ENCODE results near the gene OIP5. TPM values are rescaled to one million over a fixed set of nuclear protein-coding genes. Genes with fewer than 3 reads are reported as not detected.

OIP5 gene
- polyA plus RNA-seq, 3 donors = 0.05 to 0.28 (median 0.22) TPM

DNA sequence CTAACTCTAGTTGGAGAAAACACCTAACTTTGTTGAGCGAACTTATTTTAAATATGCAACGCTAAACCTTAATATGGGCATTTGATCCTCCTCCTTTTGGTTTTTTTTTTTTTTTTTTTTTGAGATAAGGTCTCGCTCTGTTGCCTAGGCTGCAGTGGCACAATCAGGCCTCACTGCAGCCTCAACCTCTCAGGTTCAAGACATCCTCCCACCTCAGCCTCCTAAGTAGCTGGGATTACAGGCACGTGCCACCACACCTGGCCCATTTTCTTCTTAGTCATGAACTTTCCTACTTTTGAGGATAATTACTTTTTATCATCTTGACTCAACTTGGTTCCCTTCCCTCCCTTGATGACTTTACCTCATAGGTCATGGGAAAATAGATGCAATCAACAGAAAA is 4.2 kb upstream of the OIP5 start:
- no peak overlapping the region for H3K9ac ChIP-seq (ENCODE audit: insufficient read depth, low read length, poor library complexity, severe bottlenecking)
- peak overlapping the region; percentile 13 for H2AFZ ChIP-seq (ENCODE audit: insufficient read depth, low read depth, low read length, poor library complexity, severe bottlenecking)
- peak overlapping the region in 1 of 2 donors; percentile 73 for H3K27ac ChIP-seq (ENCODE audit: low read depth in 1 of 2, low read length in 2 of 2)
- peak overlapping the region in 6 of 7 donors; percentile 28 to 84 (median 65) for H3K27ac Mint-ChIP-seq
- H3K4me1 ChIP-seq (ENCODE audit: control insufficient read depth in 1 of 2, insufficient read depth in 2 of 2, low read length in 2 of 2) = peaks cover 20 to 33% of the 10 kb centered on the region in 2 donors
- WGBS (ENCODE audit: insufficient coverage) = 60% methylated on average over 1 of the region's 4 CpGs
- TF ChIP-seq, protein P1, sequence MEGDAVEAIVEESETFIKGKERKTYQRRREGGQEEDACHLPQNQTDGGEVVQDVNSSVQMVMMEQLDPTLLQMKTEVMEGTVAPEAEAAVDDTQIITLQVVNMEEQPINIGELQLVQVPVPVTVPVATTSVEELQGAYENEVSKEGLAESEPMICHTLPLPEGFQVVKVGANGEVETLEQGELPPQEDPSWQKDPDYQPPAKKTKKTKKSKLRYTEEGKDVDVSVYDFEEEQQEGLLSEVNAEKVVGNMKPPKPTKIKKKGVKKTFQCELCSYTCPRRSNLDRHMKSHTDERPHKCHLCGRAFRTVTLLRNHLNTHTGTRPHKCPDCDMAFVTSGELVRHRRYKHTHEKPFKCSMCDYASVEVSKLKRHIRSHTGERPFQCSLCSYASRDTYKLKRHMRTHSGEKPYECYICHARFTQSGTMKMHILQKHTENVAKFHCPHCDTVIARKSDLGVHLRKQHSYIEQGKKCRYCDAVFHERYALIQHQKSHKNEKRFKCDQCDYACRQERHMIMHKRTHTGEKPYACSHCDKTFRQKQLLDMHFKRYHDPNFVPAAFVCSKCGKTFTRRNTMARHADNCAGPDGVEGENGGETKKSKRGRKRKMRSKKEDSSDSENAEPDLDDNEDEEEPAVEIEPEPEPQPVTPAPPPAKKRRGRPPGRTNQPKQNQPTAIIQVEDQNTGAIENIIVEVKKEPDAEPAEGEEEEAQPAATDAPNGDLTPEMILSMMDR (IDR thresholded peaks at IDR 0.05) = no peak
- intact Hi-C loops (cut with micrococcal nuclease) = no loop called here
- H3K4me3 Mint-ChIP-seq = no peak overlapping the region
- no peak for DNase-seq
- H3K9me3 ChIP-seq (replicated peaks in 1 of 2; ENCODE audit: control insufficient read depth in 1 of 2, insufficient read depth in 1 of 2, low read length in 2 of 2) = no peaks in the 10 kb centered on the region
- no peak overlapping the region for H3K4me3 ChIP-seq (replicated peaks in 1 of 3; ENCODE audit: low read depth in 2 of 3, low read length in 3 of 3)
- peaks cover 0 to 2% (median 0%) of the 10 kb centered on the region in 3 donors for H3K27me3 Mint-ChIP-seq (ENCODE audit: low read depth in 3 of 3)
- H3K9me3 Mint-ChIP-seq = no peaks in the 10 kb centered on the region
- no peak overlapping the region for H3K4me2 ChIP-seq (replicated peaks; ENCODE audit: extremely low read depth, low read length, poor library complexity, severe bottlenecking)
- peaks cover 10 to 18% of the 10 kb centered on the region in 2 donors for H3K36me3 ChIP-seq (replicated peaks in 1 of 2; ENCODE audit: control insufficient read depth in 1 of 2, insufficient read depth in 2 of 2, low read length in 2 of 2)
- H3K27me3 ChIP-seq (ENCODE audit: control insufficient read depth in 2 of 2, insufficient read depth in 2 of 2, low read length in 2 of 2) = no peaks in the 10 kb centered on the region
- no peaks in the 10 kb centered on the region for H4K20me1 ChIP-seq (ENCODE audit: insufficient read depth, low read length)
- peaks cover 93% of the 10 kb centered on the region for H3K79me2 ChIP-seq (ENCODE audit: insufficient read depth, low read length)
- peaks cover 40% of the 10 kb centered on the region for H3K4me1 Mint-ChIP-seq
- H3K36me3 Mint-ChIP-seq = peaks cover 14 to 32% of the 10 kb centered on the region in 2 donors

DNA sequence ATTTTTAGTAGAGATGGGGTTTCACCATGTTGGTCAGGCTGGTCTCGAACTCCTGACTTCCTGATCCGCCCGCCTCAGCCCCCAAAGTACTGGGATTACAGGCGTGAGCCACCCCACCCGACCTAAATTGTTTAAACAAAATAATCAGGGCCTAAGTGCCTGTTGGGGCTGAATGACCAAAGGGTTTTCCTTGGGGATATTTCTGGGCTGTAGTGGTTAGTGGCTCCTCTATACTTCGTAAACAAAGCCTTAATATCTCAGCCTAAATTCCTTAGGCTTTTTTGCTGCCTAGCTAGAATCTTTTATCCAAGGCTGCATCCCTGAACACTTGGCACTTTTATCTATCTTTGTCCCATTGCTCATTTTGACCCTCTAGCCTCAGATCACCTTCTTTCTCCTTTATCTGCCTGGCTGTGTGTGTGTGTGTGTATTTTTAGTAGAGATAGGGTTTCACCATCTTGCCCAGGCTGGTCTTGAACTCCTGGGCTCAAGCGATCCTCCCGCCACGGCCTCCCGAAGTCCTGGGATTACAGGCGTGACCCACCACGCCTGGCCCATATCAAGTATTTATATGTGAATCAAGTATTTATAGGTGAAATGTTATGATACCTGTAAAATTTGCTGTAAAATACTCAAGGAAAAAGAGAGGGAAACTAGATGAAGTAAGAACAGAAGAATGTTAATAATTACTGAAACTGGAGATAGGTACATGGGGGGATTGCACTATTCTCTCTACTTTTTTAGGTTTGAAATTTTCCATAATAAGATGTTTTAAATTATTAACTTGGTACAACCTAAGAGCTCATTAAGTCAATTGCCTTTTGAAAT is 2.1 kb upstream of the OIP5 start:
- Histone ChIP-seq H3K27me3 (ENCODE audit: control insufficient read depth in 2 of 2, insufficient read depth in 2 of 2, low read length in 2 of 2) (no peaks in the 10 kb centered on the region), H3K9me3 (replicated peaks in 1 of 2; ENCODE audit: control insufficient read depth in 1 of 2, insufficient read depth in 1 of 2, low read length in 2 of 2) (no peaks in the 10 kb centered on the region), H4K20me1 (ENCODE audit: insufficient read depth, low read length) (no peaks in the 10 kb centered on the region), H3K36me3 (replicated peaks in 1 of 2; ENCODE audit: control insufficient read depth in 1 of 2, insufficient read depth in 2 of 2, low read length in 2 of 2) (no peaks in the 10 kb centered on the region), H3K4me1 (ENCODE audit: control insufficient read depth in 1 of 2, insufficient read depth in 2 of 2, low read length in 2 of 2) (peaks cover 23 to 37% of the 10 kb centered on the region in 2 donors), H3K79me2 (ENCODE audit: insufficient read depth, low read length) (peaks cover 87% of the 10 kb centered on the region), H2AFZ (ENCODE audit: insufficient read depth, low read depth, low read length, poor library complexity, severe bottlenecking) (peak overlapping the region; percentile 100), H3K27ac (ENCODE audit: low read depth in 1 of 2, low read length in 2 of 2) (peak overlapping the region in 1 of 2 donors; percentile 46), H3K4me3 (replicated peaks in 1 of 3; ENCODE audit: low read depth in 2 of 3, low read length in 3 of 3) (peak overlapping the region in 1 of 3 experiments; percentile 94), H3K4me2 (replicated peaks; ENCODE audit: extremely low read depth, low read length, poor library complexity, severe bottlenecking) (peak overlapping the region; percentile 97), H3K9ac (ENCODE audit: insufficient read depth, low read length, poor library complexity, severe bottlenecking) (no peak overlapping the region)
- Mint-ChIP-seq H3K9me3 (peaks cover 0 to 2% (median 0%) of the 10 kb centered on the region in 7 donors), H3K27ac (peak overlapping the region in 5 of 7 donors; percentile 45 to 93 (median 80)), H3K36me3 (peaks cover 4 to 14% of the 10 kb centered on the region in 2 donors), H3K27me3 (ENCODE audit: low read depth in 3 of 3) (peaks cover 0 to 2% (median 0%) of the 10 kb centered on the region in 3 donors), H3K4me3 (peak overlapping the region in 1 of 2 donors; percentile 100), H3K4me1 (peaks cover 45% of the 10 kb centered on the region)
- intact Hi-C loops (cut with micrococcal nuclease) = loop anchor here (5.0 kb wide), 5 partner anchors 42 to 432 kb away; partner anchors contain the start of genes RTF1 (in 2 of the 2), CHP1 (in 1 of the 2) and EXD1 (in 1 of the 2)
- TF ChIP-seq, protein P1 (IDR thresholded peaks at IDR 0.05) = no peak
- WGBS (ENCODE audit: insufficient coverage) = 97% methylated on average over 6 of the region's 12 CpGs
- DNase-seq = no peak

Measured in CD14-positive monocyte (primary cell).